ENCODE results near the gene DCD.
A peak's percentile ranks its signal among the peaks of the same experiment; 100 is the strongest.
"Not testable (repeated sequence)": the region's sequence is repeated elsewhere in the genome, so short reads cannot be mapped to it uniquely, and the experiment has no call there.

DCD gene

GRCh38 chr12:54648265-54648664, at the start of gene DCD:
TSS of gene DCD (minus strand) at chr12:54648365. CDS start at chr12:54648303, 62 bp downstream.
- DNase-seq, result no peak

GRCh38 chr12:54697851-54698250, 49.7 kb upstream of the DCD start:
- no peak for DNase-seq

- DNase-seq, result no peak
These were observed 44.2 kb upstream of the DCD start for GRCh38 chr12:54692353-54692752.

GRCh38 chr12:54689984-54690383, 41.8 kb upstream of the DCD start:
- peak in 1 of 2 experiments; percentile 29 for DNase-seq

- DNase-seq, result no peak
These were observed 40.8 kb upstream of the DCD start for GRCh38 chr12:54689034-54689372.

GRCh38 chr12:54688309-54689033, 40.3 kb upstream of the DCD start:
- DNase-seq, result no peak

- DNase-seq, result no peak
These were observed 36.8 kb upstream of the DCD start for GRCh38 chr12:54684636-54685630.

- DNase-seq, result no peak
These were observed 35.2 kb upstream of the DCD start for GRCh38 chr12:54683398-54683797.

GRCh38 chr12:54682674-54683073, 34.5 kb upstream of the DCD start:
- DNase-seq, result no peak

GRCh38 chr12:54680374-54680773, 32.2 kb upstream of the DCD start:
- peak in 1 of 2 experiments; percentile 16 for DNase-seq

GRCh38 chr12:54678131-54678530, 30.0 kb upstream of the DCD start:
- no peak for DNase-seq

- DNase-seq, result no peak
These were observed 19.8 kb upstream of the DCD start for GRCh38 chr12:54667945-54668344.

GRCh38 chr12:54666008-54666407, 17.8 kb upstream of the DCD start:
- no peak for DNase-seq

- DNase-seq, result not testable (repeated sequence)
These were observed 17.0 kb upstream of the DCD start for GRCh38 chr12:54665022-54665635.

GRCh38 chr12:54663603-54664002, 15.4 kb upstream of the DCD start:
- DNase-seq, result no peak

GRCh38 chr12:54662026-54662425, 13.9 kb upstream of the DCD start:
- DNase-seq, result no peak

GRCh38 chr12:54661048-54661447, 12.9 kb upstream of the DCD start:
- no peak for DNase-seq

GRCh38 chr12:54660320-54660962, 12.3 kb upstream of the DCD start:
- no peak for DNase-seq

- DNase-seq, result peak; percentile 23 to 27
These were observed 10.4 kb upstream of the DCD start for GRCh38 chr12:54658306-54659264.

GRCh38 chr12:54657105-54657607, 9.0 kb upstream of the DCD start:
- DNase-seq, result no peak

GRCh38 chr12:54654926-54655325, 6.8 kb upstream of the DCD start:
- DNase-seq, result no peak

- DNase-seq, result no peak
These were observed 4.9 kb upstream of the DCD start for GRCh38 chr12:54653025-54653424.
